Adipocyte (in vitro differentiated cells): ENCODE data around the gene MGAT5B.
A peak's percentile ranks its signal among the peaks of the same experiment; 100 is the strongest.

ENCODE experiments used
- DNase-seq: peaks from one replicate; pipeline ENCODE4 v3.0.0-alpha.2; 2015; ENCODE audit warnings: low read depth
- H3K27me3 ChIP-seq: replicated peaks from 2 replicates; pipeline ENCODE4 v1.7.0; 2013; ENCODE audit warnings: mild to moderate bottlenecking, low read length, moderate library complexity; ENCODE audit not compliant: control insufficient read depth, insufficient read depth
- H3K36me3 ChIP-seq: 2 replicates; pipeline ENCODE4 v1.7.0; 2013; ENCODE audit warnings: low read length, mild to moderate bottlenecking, moderate library complexity; ENCODE audit not compliant: control insufficient read depth, insufficient read depth, severe bottlenecking
- H3K4me1 ChIP-seq: 2 replicates; pipeline ENCODE4 v1.7.0; 2013; ENCODE audit warnings: mild to moderate bottlenecking, low read length, moderate library complexity; ENCODE audit not compliant: control insufficient read depth, insufficient read depth
- H3K4me3 ChIP-seq: 2 replicates; pipeline ENCODE4 v1.7.0; 2013; ENCODE audit warnings: mild to moderate bottlenecking, low read length, moderate library complexity
- H3K9ac ChIP-seq: 2 replicates; pipeline ENCODE4 v1.7.0; 2013; ENCODE audit warnings: mild to moderate bottlenecking, low read length, moderate library complexity
- H3K9me3 ChIP-seq: 2 replicates; pipeline ENCODE4 v1.7.0; 2013; ENCODE audit warnings: mild to moderate bottlenecking, low read length, moderate library complexity; ENCODE audit not compliant: control insufficient read depth

Gene MGAT5B

GRCh38 chr17:76906463-76906862 lies 38.3 kb downstream of the MGAT5B start:
- Histone ChIP-seq H3K9me3 (peaks cover 4% of the 10 kb centered on the region), H3K4me1 (no peaks in the 10 kb centered on the region), H3K36me3 (no peaks in the 10 kb centered on the region), H3K4me3 (no peak overlapping the region), H3K27me3 (peaks cover 20% of the 10 kb centered on the region), H3K9ac (no peak overlapping the region)
- no peak for DNase-seq

- Histone ChIP-seq H3K36me3 (no peaks in the 10 kb centered on the region), H3K4me1 (no peaks in the 10 kb centered on the region), H3K9ac (no peak overlapping the region), H3K4me3 (no peak overlapping the region), H3K27me3 (peaks cover 15% of the 10 kb centered on the region), H3K9me3 (peaks cover 4% of the 10 kb centered on the region)
- no peak for DNase-seq
These were observed 39.1 kb downstream of the MGAT5B start for GRCh38 chr17:76907352-76907751.

- peak; percentile 57 for DNase-seq
- H3K9ac ChIP-seq = no peak overlapping the region
- peaks cover 23% of the 10 kb centered on the region for H3K27me3 ChIP-seq
- no peaks in the 10 kb centered on the region for H3K4me1 ChIP-seq
- H3K36me3 ChIP-seq = no peaks in the 10 kb centered on the region
- peaks cover 4% of the 10 kb centered on the region for H3K9me3 ChIP-seq
- no peak overlapping the region for H3K4me3 ChIP-seq
These were observed 42.0 kb downstream of the MGAT5B start for GRCh38 chr17:76909971-76910760.

- no peak for DNase-seq
- no peaks in the 10 kb centered on the region for H3K4me1 ChIP-seq
- H3K9me3 ChIP-seq = peaks cover 4% of the 10 kb centered on the region
These were observed 43.3 kb downstream of the MGAT5B start for GRCh38 chr17:76911299-76912017.

GRCh38 chr17:76912421-76913164 lies 44.4 kb downstream of the MGAT5B start:
- Histone ChIP-seq H3K9me3 (peaks cover 2% of the 10 kb centered on the region), H3K4me3 (no peak overlapping the region), H3K9ac (no peak overlapping the region), H3K36me3 (no peaks in the 10 kb centered on the region), H3K4me1 (no peaks in the 10 kb centered on the region), H3K27me3 (peaks cover 30% of the 10 kb centered on the region)
- DNase-seq = no peak

More at GRCh38 chr17:76911299-76912017, 43.3 kb downstream of the MGAT5B start:
- Histone ChIP-seq H3K36me3 (no peaks in the 10 kb centered on the region), H3K9ac (no peak overlapping the region), H3K27me3 (peaks cover 21% of the 10 kb centered on the region), H3K4me3 (no peak overlapping the region)

GRCh38 chr17:76914937-76915336 lies 46.7 kb downstream of the MGAT5B start:
- Histone ChIP-seq H3K27me3 (peaks cover 45% of the 10 kb centered on the region), H3K4me3 (no peak overlapping the region), H3K4me1 (peaks cover 5% of the 10 kb centered on the region), H3K36me3 (no peaks in the 10 kb centered on the region), H3K9me3 (no peaks in the 10 kb centered on the region), H3K9ac (no peak overlapping the region)
- no peak for DNase-seq

- no peak for DNase-seq
- Histone ChIP-seq H3K9ac (no peak overlapping the region), H3K36me3 (no peaks in the 10 kb centered on the region), H3K9me3 (no peaks in the 10 kb centered on the region), H3K4me1 (peaks cover 5% of the 10 kb centered on the region), H3K4me3 (no peak overlapping the region), H3K27me3 (peaks cover 56% of the 10 kb centered on the region)
These were observed 47.8 kb downstream of the MGAT5B start for GRCh38 chr17:76915840-76916510.

GRCh38 chr17:76917829-76918228 lies 49.6 kb downstream of the MGAT5B start:
- Histone ChIP-seq H3K36me3 (no peaks in the 10 kb centered on the region), H3K27me3 (peaks cover 68% of the 10 kb centered on the region), H3K4me1 (peaks cover 5% of the 10 kb centered on the region), H3K9ac (no peak overlapping the region), H3K9me3 (no peaks in the 10 kb centered on the region), H3K4me3 (no peak overlapping the region)
- no peak for DNase-seq

GRCh38 chr17:76918811-76919210 lies 50.6 kb downstream of the MGAT5B start:
- Histone ChIP-seq H3K9me3 (no peaks in the 10 kb centered on the region), H3K9ac (no peak overlapping the region), H3K27me3 (peaks cover 66% of the 10 kb centered on the region), H3K4me3 (no peak overlapping the region), H3K36me3 (no peaks in the 10 kb centered on the region), H3K4me1 (peaks cover 5% of the 10 kb centered on the region)
- no peak for DNase-seq

- DNase-seq = no peak
- H3K9ac ChIP-seq = no peak overlapping the region
- peaks cover 68% of the 10 kb centered on the region for H3K27me3 ChIP-seq
- H3K4me3 ChIP-seq = no peak overlapping the region
- peaks cover 5% of the 10 kb centered on the region for H3K4me1 ChIP-seq
- H3K9me3 ChIP-seq = no peaks in the 10 kb centered on the region
- H3K36me3 ChIP-seq = no peaks in the 10 kb centered on the region
These were observed 52.3 kb downstream of the MGAT5B start for GRCh38 chr17:76920364-76921139.
